LNCaP clone FGC (cell line): ENCODE data around the gene NUDT3.

Source experiments
- DNase-seq: peaks from one replicate; pipeline ENCODE4 v3.0.0-alpha.2; 2011; ENCODE audit warnings: low read depth
- H3K4me3 ChIP-seq: 2 replicates; pipeline ENCODE4 v1.5.1; 2011; ENCODE audit warnings: mild to moderate bottlenecking, low read depth, low read length, control low read depth
- CTCF ChIP-seq: IDR thresholded peaks from 2 replicates; pipeline ENCODE4 v1.5.1; 2012; ENCODE audit warnings: mild to moderate bottlenecking; ENCODE audit not compliant: control insufficient read depth, insufficient read depth; ENCODE audit errors: extremely low read depth

The NUDT3 gene

DNA sequence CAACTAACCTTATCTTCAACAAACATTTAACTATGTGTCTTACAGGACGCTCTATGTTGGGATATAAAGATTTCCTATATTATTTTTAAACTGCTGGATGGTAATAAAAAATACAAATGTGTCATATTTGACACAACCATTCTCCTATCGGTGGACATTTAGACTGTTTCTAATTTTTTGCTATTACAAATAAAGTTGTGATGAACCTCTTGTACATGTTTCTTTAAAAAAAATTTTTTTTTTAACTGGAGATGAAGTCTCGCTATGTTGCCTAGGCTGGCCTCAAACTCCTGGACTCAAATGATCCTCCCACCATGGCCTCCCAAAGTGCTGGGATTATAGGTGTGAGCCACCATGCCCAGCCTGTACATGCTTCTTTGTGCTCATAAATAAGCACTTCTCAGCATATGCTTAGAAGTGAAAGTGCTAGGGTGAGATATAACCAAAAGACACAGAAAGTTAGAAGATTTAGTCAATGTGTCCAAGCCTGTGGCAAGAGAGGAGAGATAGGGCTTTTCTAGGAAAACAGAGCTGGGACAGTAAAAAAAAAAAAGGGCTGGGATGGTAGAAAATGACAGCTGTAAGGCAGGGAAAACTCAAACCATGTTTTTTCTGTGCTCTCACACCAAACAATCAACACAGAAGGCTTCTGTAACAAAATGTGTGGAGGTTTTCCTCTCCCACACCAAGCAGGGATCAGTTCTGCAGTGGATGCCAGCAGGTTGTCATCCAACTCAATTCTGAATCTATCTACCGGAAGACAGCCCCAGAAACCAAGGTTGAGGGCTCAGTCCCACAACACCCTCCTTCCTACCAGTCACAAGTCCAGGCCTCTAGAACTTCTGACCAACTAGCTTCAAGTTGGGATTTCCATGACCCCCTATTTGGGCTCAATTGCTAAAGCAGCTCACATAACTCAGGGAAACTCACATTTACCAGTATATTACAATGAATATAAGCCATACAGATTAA is 73.7 kb downstream of the NUDT3 start:
- DNase-seq, result no peak
- no peak overlapping the region for H3K4me3 ChIP-seq
- no peak for TF ChIP-seq CTCF

DNA sequence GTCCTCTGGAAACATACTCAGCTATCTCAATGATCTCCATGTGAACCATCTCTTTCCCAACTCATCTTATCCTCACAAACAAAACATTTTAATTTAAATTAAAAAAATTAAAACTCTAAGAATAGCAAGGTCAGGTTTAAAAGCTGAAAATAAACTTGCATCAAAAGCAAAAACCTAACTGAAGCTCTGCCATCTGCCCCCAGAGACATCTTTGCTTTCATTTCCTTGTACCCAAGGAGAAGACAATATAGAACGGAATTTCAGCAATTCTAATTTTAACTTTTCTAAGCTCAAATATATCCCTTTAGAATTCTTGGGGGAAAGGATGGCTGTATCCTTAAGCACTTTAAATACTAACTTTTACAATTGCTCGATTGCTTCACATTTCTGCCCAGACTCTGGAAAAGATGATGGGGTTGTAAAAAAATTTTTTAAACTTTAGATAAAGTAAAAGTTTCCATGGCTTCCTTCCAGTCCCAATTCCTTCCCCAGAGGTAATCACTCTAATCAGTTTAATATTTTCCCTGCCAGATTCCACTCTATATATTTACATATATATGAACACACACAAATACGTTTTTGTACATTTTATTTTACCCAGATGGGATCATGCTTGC is 74.5 kb downstream of the NUDT3 start:
- DNase-seq, result no peak
- no peak overlapping the region for H3K4me3 ChIP-seq
- no peak for TF ChIP-seq CTCF

- H3K4me3 ChIP-seq, result no peak overlapping the region
- TF ChIP-seq CTCF, result no peak
- no peak for DNase-seq
Observed at GRCh38 chr6:34317172-34317477, 75.3 kb downstream of the NUDT3 start.

DNA sequence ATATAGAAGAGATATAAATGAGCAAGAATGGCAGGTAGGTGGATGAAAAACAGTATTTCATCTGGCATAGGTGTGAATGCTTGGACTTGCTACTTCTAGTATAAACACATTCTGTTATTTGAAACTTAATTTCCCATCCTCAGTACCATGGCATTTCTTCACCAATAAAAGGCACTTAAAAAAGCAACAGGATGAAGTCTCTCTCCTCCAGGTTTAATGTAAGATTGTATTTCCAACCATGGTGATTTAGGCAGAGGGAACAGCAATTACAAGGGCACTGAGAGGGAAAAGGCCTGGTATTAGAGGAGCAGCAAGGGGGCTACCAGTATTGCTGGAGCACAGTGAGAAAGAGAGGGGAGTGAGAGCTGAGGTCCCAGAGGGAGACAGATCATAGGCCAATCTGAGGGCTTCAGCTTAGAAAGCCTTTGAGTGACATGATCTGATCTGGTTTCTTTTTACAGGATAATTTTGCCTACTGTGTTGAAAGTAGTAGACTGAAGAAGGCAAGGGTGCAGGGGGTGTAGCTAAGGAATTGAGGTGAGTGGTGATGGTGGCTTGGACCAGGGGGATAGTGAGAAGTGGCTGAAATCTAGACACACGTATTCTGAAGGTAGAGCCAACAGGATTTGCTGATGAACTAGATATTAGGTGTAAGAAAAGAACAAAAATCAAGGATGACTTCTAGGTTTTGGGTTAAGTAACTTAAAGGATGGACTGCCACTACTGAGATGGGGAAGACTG is 75.9 kb downstream of the NUDT3 start:
- DNase-seq, result no peak

DNA sequence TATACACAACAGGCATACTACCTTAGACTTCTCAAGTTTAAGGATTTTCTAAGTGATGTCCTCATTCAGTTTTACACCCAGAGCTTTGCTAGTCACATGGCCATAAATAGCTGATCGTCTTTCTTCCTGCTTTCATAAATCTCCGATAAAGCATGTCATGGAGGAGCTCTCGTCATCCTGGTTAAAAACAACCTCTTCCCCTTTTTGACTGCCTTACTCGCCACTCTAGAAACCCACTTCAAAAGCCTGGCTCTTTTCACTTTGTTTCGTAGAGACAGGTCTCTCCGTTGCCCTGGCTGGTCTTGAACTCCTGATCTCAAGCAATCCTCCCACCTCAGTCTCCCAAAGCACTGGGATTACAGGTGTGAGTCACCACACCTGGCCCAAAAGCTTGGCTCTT is 76.7 kb downstream of the NUDT3 start:
- no peak overlapping the region for H3K4me3 ChIP-seq
- TF ChIP-seq CTCF, result no peak
- DNase-seq, result no peak

More for the DNA sequence above, 75.9 kb downstream of the NUDT3 start:
- no peak overlapping the region for H3K4me3 ChIP-seq
- TF ChIP-seq CTCF, result no peak

GRCh38 chr6:34315256-34315655 is 77.2 kb downstream of the NUDT3 start:
- TF ChIP-seq CTCF, result no peak
- no peak overlapping the region for H3K4me3 ChIP-seq
- no peak for DNase-seq
